Measurements from ENCODE around the gene TNIK.

TNIK gene

DNA sequence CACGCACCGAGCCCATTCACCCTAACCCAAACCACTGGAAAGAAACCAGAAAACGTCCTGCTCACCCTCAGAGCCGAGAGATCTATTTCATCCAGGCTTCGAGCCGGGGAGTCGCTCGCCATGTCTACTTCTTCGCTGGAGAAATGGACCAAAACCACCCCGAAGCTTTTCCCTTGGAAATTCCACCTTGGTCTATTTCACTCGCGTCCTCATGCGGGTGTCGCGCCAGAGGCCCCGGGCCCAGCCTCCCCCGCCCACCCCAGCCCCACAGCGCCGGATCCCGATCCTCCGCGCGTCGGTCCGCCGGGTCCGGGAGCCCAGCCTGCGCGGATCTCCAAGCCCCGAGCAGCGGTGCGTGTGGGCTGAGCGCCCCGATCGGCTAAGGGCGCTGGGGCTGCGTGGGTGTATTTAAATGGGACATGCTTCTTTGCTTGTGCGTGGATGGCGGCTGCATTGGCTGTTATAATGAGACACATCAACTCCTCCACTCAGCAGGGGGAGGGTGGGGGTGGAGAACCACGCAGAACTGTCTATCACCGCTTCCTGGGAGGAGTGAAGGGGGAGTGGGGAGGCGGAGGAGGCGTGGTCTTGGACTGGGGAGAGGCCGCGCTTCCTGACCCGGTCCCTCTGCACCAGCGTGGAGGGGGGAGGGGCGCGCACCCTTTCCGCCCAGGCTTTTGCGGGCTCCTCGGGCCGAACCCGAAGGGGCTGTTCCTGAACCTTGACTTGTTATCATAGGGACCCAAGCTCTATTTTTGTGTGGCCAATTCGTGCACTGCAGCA, at the start of gene TNIK:
Gene TNIK, minus strand, starts transcription at position 464 of the 783 bp plus-strand sequence. Its CDS starts 342 bp downstream, at position 122.
- H3K27ac Mint-ChIP-seq: peak within 1 kb of the TSS; percentile 84
- peak within 1 kb of the TSS; percentile 91 for H3K4me3 Mint-ChIP-seq
- TF ChIP-seq, protein P1, sequence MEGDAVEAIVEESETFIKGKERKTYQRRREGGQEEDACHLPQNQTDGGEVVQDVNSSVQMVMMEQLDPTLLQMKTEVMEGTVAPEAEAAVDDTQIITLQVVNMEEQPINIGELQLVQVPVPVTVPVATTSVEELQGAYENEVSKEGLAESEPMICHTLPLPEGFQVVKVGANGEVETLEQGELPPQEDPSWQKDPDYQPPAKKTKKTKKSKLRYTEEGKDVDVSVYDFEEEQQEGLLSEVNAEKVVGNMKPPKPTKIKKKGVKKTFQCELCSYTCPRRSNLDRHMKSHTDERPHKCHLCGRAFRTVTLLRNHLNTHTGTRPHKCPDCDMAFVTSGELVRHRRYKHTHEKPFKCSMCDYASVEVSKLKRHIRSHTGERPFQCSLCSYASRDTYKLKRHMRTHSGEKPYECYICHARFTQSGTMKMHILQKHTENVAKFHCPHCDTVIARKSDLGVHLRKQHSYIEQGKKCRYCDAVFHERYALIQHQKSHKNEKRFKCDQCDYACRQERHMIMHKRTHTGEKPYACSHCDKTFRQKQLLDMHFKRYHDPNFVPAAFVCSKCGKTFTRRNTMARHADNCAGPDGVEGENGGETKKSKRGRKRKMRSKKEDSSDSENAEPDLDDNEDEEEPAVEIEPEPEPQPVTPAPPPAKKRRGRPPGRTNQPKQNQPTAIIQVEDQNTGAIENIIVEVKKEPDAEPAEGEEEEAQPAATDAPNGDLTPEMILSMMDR (IDR thresholded peaks at IDR 0.05): no peak
- H3K4me1 Mint-ChIP-seq: peaks cover 56% of the 10 kb centered on the region
- H3K27me3 Mint-ChIP-seq (ENCODE audit: low read depth, poor library complexity): peaks cover 13% of the 10 kb centered on the region
- DNase-seq: peak; percentile 87
- no peaks in the 10 kb centered on the region for H3K9me3 Mint-ChIP-seq
- H3K36me3 Mint-ChIP-seq (ENCODE audit: low read depth): no peaks in the 10 kb centered on the region

GRCh38 chr3:171508676-171509075, 48.5 kb upstream of the TNIK start:
- TF ChIP-seq, protein P1 (IDR thresholded peaks at IDR 0.05): no peak
- no peaks in the 10 kb centered on the region for H3K4me1 Mint-ChIP-seq
- no peaks in the 10 kb centered on the region for H3K36me3 Mint-ChIP-seq (ENCODE audit: low read depth)
- peaks cover 7% of the 10 kb centered on the region for H3K27me3 Mint-ChIP-seq (ENCODE audit: low read depth, poor library complexity)
- H3K27ac Mint-ChIP-seq: no peak overlapping the region
- peaks cover 3% of the 10 kb centered on the region for H3K9me3 Mint-ChIP-seq
- no peak for DNase-seq
- H3K4me3 Mint-ChIP-seq: no peak overlapping the region

- DNase-seq: no peak
- Mint-ChIP-seq H3K4me3 (no peak overlapping the region), H3K9me3 (peaks cover 3% of the 10 kb centered on the region), H3K27me3 (ENCODE audit: low read depth, poor library complexity) (peaks cover 7% of the 10 kb centered on the region), H3K4me1 (no peaks in the 10 kb centered on the region), H3K36me3 (ENCODE audit: low read depth) (no peaks in the 10 kb centered on the region), H3K27ac (no peak overlapping the region)
- TF ChIP-seq, protein P1 (IDR thresholded peaks at IDR 0.05): no peak
These were observed 48.0 kb upstream of the TNIK start for GRCh38 chr3:171508206-171508605.

GRCh38 chr3:171506743-171507319, 46.6 kb upstream of the TNIK start:
- Mint-ChIP-seq H3K27me3 (ENCODE audit: low read depth, poor library complexity) (peaks cover 7% of the 10 kb centered on the region), H3K4me1 (no peaks in the 10 kb centered on the region), H3K36me3 (ENCODE audit: low read depth) (no peaks in the 10 kb centered on the region), H3K4me3 (no peak overlapping the region), H3K9me3 (peaks cover 3% of the 10 kb centered on the region), H3K27ac (no peak overlapping the region)
- DNase-seq: no peak
- TF ChIP-seq, protein P1 (IDR thresholded peaks at IDR 0.05): no peak

GRCh38 chr3:171505822-171506333, 45.7 kb upstream of the TNIK start:
- DNase-seq: no peak
- no peaks in the 10 kb centered on the region for H3K36me3 Mint-ChIP-seq (ENCODE audit: low read depth)
- H3K27me3 Mint-ChIP-seq (ENCODE audit: low read depth, poor library complexity): peaks cover 7% of the 10 kb centered on the region
- no peaks in the 10 kb centered on the region for H3K4me1 Mint-ChIP-seq
- H3K4me3 Mint-ChIP-seq: no peak overlapping the region
- no peak overlapping the region for H3K27ac Mint-ChIP-seq
- H3K9me3 Mint-ChIP-seq: peaks cover 3% of the 10 kb centered on the region
- TF ChIP-seq, protein P1 (IDR thresholded peaks at IDR 0.05): no peak
